Measurements from ENCODE around the gene DPP6.

GRCh38 chr7:154350892-154351291 is 298.7 kb downstream of the DPP6 start:
- no peak for TF ChIP-seq EZH2 (IDR thresholded peaks at IDR 0.05; ENCODE audit: insufficient read depth, low read length)
- TF ChIP-seq, protein P1, sequence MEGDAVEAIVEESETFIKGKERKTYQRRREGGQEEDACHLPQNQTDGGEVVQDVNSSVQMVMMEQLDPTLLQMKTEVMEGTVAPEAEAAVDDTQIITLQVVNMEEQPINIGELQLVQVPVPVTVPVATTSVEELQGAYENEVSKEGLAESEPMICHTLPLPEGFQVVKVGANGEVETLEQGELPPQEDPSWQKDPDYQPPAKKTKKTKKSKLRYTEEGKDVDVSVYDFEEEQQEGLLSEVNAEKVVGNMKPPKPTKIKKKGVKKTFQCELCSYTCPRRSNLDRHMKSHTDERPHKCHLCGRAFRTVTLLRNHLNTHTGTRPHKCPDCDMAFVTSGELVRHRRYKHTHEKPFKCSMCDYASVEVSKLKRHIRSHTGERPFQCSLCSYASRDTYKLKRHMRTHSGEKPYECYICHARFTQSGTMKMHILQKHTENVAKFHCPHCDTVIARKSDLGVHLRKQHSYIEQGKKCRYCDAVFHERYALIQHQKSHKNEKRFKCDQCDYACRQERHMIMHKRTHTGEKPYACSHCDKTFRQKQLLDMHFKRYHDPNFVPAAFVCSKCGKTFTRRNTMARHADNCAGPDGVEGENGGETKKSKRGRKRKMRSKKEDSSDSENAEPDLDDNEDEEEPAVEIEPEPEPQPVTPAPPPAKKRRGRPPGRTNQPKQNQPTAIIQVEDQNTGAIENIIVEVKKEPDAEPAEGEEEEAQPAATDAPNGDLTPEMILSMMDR (IDR thresholded peaks at IDR 0.05; ENCODE audit: insufficient read depth, low read depth, low read length) = no peak
